SKM-1 treated with dmso at 0.1 percent for 144 hours (cell line): ENCODE data around the gene RASSF5.
"Not testable (repeated sequence)": the region's sequence is repeated elsewhere in the genome, so short reads cannot be mapped to it uniquely, and the experiment has no call there.

Source experiments
- DNase-seq: peaks from one replicate; lab custom pipeline; 2025; ENCODE audit not compliant: unreplicated experiment; lab: John Stamatoyannopoulos, UW

The RASSF5 gene

DNA sequence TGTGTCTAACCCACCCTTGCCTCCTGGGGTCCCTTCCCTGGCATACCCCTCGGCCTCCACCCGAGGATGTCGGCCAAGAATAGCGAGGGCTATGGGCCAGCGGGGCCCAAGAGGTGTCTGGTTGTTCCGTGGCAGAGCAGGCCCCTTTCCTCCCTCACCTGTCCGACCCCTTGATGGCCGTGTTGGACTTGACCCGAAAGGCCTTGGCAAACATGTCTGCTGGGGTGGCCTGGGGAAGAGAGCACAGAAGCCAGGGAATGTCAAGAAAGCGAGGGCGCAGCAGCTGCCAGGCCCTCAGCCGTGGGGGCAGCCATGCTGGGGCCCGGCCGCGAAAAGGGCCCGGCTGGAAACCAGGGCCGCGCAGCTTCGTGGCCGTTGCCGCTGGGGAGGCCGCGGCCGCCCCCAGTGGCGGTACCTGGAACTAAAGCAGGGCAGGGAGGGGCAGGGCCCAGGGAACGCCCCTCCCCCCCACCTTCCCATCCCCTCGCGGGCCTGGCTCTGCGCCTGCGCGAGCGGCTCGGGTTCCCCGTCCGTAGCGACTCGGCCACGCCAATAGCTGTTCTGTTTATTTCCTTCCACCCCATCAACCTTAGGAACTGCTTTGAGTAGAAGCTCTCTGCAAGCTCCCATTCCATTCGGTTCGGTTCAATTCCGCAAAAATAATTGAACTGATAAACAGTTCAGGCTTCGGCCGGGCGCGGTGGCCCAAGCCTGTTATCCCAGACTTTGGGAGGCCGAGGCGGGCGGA, 105.0 kb downstream of the RASSF5 start, which contains the start of gene EIF2D:
Gene EIF2D (minus strand): TSS at position 337 of the 748 bp plus-strand sequence. CDS start 123 bp downstream, at position 214.
- DNase-seq, result peak; percentile 94

GRCh38 chr1:206626396-206626795, 119.1 kb downstream of the RASSF5 start:
- not testable (repeated sequence) for DNase-seq

GRCh38 chr1:206628916-206629315, 121.6 kb downstream of the RASSF5 start:
- DNase-seq, result no peak

GRCh38 chr1:206631085-206631509, 123.8 kb downstream of the RASSF5 start:
- peak; percentile 74 for DNase-seq

GRCh38 chr1:206633708-206634121, 126.4 kb downstream of the RASSF5 start:
- DNase-seq, result no peak

DNA sequence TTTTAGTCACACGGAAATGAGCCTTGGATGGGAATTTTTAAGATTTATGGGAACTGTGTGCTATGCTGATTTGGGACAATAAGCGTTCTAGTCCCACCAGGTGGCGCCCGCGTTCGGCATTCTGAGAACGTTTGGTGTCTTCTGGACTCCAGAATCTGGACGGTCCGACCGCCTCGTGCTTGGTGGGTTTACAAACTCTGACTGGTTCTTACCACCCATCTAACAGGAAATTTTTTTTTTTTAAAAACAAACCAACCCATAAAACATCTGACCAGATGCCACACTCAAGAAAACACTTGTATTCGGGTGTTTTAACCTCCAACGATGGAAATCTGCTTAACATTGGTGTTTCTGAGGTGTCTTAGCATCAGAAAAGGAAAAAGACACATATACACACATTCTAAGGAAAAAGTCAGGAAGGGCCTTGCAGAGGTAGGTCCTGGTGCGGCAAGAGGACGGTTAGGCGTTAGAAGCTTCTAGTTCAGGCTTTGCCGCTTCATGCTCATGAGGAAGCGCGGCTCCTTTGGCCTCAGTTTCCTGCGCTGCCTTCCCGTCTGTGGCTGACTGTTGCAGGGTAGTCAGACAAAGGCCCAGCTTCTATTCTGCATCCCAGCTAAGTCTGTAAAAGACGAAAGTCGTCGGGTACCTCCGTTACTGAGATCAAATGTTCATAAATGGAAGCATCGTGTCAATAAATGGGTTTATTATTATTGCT, 127.2 kb downstream of the RASSF5 start:
- peak; percentile 85 for DNase-seq

- DNase-seq, result peak; percentile 96
Measured at GRCh38 chr1:206635080-206635977, 128.0 kb downstream of the RASSF5 start, which contains the start of gene DYRK3. Gene DYRK3, plus strand, starts transcription at chr1:206635536. Its CDS starts 168 bp downstream, at chr1:206635704.

- no peak for DNase-seq
Measured at GRCh38 chr1:206635978-206636345, 128.6 kb downstream of the RASSF5 start.

DNA sequence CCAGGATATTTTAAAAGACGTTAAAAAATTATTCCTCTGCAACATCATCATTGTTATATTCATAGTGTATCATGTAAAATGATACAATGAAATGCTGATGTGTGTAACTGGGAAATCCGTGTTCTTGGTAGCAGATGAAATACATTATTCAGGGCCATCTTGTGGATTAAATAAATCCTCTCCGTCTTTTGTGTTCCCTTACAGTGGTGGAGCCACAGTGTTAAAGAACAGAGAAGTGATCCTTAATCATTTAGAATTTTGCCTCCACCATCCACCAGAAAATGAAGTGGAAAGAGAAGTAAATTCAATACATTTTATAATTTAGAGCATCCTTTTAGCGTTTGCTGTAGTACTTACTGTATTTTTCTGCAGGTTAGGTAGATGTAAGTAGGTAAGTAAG, 129.3 kb downstream of the RASSF5 start:
- no peak for DNase-seq

GRCh38 chr1:206637605-206638004, 130.3 kb downstream of the RASSF5 start:
- peak; percentile 32 for DNase-seq
